OCI-M2 (cell line): ENCODE data around the gene SLC9A9.

Experiments used
- DNase-seq: peaks from one replicate; lab custom pipeline; 2025; ENCODE audit not compliant: unreplicated experiment; lab: John Stamatoyannopoulos, UW

SLC9A9 gene

DNA sequence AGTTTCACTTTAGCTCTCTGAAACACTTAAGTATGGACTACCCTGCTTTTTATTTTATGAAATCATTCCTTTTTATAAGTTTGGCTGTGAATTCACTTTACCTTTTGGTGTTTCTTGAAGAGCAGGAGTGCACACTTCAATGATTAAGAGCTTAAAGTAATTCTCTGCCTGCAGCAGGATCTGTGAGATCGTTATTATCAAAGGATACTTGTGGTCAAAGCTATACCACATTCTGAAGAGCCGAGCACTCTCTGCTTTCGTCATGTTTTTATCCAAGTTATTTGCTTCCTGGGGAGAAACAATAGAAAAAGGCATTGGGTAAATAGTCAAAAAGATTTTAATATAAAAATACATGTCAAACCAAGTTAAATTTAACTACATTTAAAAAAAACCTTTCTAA is 485.0 kb downstream of the SLC9A9 start:
- DNase-seq = no peak

- no peak for DNase-seq
Observed at GRCh38 chr3:143362115-143362991, 485.9 kb downstream of the SLC9A9 start.

DNA sequence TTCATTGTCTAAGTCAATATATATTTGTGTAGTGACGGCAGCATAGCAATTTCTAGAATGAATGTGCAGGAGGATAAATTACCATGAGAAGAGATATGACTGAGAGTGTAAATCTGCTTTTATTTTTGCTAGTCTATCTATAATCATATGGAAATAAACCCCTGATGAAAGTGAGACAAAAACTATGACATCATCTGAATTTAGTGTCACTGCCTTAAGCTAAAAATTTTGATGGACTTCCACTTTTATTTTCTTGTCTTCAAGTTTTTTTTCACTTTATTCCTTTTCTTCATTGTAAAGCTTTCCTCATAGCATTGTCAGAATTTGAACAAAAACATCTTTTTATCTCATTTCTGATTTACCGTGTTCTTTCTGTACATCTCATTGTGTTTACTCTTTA is 486.7 kb downstream of the SLC9A9 start:
- DNase-seq = no peak

DNA sequence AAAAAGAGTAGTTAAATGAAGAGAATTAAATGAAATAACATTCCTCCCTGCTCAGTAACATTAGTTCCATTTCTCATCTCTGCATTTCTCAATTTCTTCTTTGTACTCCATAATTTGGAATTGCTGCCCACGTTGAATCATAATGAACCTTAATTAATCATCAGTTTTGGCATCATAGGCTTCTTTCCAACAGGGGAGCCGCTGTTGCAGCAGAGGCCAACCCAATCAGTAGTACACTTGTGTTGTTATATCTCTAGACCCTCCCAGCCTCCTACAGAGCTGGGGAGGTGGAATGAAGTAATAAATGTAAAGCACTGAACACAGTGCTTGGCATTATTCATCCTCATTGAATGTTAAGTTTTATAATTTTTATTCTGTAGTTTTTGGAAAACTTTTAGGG is 488.0 kb downstream of the SLC9A9 start:
- no peak for DNase-seq

- no peak for DNase-seq
Observed at GRCh38 chr3:143358793-143359491, 489.3 kb downstream of the SLC9A9 start.

GRCh38 chr3:143358155-143358792 is 490.0 kb downstream of the SLC9A9 start:
- no peak for DNase-seq

DNA sequence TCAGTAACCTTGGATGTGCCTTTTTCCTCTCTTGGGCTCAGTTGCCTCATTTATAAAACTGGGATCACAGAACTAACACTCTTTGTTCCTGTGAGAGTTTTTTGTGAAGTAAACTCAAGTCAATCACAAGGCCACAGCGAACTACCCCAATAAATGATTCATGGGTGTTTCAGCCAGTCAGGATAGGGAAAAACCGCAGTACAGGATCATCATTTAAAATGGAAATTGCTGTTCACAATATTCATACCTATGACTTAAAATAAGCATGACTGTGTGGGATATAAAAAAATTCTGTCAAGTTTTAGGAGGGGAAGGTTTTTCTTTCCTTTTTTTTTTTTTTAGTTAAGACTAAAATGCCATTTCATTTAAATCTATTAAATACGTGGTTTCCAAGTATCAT is 490.6 kb downstream of the SLC9A9 start:
- DNase-seq = no peak

- DNase-seq = no peak
Observed at GRCh38 chr3:143356839-143357238, 491.4 kb downstream of the SLC9A9 start.

- no peak for DNase-seq
Observed at GRCh38 chr3:143354342-143354741, 493.9 kb downstream of the SLC9A9 start.

DNA sequence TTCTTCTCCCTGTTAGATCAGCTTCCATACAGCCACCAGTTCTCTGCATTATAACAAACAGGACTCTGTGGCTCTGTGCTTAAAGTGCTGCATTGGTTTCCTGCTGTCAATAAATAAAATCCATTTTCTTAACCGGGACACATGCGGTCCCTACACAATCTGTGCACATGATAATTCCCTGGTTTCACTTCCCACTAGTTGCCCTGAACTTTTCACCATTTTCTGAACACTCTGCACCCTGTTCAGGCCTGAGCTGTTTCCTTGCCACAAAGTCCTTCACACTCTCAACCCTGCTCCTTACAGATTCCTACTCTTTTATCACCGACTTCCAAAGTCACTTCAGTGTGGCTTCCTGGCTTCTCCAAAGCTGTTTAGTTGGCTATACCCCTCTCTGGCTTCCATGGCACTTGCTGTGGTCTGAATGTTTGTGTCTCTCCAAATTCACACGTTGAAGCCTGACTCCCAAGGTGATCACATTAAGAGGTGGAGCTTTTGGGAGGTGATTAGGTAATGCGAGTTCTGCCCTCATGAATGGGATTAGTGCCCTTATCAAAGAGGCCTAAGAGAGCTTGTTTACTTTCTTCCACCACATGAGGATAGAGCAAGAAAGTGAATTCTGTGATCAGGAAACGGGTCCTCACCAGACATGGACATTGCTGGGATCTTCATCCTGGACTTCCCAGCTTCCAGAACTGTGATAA is 495.3 kb downstream of the SLC9A9 start:
- DNase-seq = no peak

DNA sequence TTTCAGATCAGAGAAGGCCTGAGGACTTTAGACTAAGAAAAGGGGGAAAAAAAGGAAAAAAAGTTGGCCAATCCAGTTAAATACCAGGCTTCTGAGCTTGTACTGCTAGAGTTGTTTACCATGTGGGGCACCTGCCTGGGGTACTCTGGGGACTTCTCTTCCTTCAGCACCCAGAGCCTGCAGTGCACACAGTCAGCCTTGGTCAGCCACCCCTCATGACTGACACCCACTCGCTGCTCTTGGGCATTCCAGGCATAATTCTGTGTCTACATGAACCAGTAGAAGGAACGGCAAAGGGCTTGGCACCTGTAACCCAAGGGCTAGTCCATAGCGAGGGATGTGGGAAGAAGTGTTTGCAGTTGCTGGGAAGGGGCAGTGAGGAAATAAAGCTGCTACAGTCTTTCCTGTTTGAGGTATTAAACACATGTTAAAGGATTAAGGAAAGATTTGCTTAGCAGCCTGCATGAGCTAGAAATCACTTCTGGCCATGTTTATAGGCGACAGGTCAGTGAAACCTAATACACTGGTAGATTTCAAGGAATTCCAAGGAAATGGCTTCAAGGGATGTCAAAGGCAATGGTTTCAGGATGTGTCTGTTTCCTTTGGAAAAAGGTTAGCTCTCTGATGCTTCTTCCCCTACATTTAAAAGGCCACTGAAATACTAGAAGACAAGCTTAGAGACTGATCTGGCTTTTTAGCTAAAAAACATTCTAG is 496.2 kb downstream of the SLC9A9 start:
- DNase-seq = no peak

GRCh38 chr3:143351354-143351753 is 496.9 kb downstream of the SLC9A9 start:
- no peak for DNase-seq

DNA sequence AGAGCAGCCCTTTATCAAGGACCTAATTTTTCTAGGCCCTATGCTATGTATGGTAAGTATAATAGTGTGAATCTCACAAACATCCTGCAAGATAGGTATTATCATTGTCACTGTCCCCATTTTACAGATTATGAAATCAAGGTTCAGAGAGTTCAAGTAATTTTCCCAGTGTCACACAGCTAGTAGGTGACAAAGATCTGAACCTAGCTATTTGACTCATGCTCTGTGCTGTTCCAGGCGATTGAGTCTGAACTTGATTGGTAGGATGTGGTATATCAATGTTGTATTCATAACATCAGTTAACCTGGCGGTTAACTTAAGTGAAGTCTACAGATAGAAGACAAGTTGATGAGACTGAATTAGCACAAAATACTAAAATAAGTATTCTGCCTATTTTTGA is 498.8 kb downstream of the SLC9A9 start:
- DNase-seq = no peak

DNA sequence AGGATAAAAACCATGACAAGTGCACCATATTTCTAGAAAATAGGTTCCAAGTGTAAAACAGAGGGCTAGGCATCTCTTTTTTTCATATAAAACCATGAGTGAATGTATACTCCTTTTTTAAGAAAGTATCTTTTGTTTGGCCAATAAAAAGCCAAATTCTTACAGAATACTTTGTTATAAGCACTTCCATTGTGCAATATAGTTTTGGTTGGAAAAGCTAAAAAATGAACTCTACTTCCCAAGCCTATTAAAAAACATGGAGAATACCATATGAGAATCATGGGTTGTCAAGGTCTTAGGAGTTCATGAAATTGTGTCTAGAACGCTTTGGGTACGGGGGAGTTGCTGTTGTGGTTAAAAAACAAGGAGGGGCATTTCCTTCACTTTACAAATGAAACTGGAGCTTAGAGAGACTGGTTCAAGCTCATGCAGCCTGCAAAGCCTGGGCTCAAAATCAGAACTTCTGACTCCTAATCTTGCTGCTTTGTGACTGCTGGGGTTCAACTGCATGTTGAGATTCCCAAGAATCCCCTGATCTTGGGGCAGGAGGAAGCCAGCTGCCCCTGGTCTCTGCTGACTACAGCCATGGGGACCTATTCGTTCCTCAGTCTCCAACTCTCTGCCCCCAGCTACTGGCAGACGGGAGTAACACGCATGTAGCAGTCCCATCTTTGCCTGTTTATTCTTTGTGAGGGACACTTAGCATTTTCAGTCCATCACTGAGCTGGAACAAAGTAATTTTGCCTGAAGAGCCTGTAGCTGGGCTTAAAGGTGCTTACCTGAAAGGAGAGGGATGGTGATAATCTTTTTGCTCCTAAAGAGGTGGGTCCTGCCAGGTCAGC is 499.6 kb downstream of the SLC9A9 start:
- DNase-seq = no peak

- DNase-seq = no peak
Observed at GRCh38 chr3:143344516-143345165, 503.6 kb downstream of the SLC9A9 start.

DNA sequence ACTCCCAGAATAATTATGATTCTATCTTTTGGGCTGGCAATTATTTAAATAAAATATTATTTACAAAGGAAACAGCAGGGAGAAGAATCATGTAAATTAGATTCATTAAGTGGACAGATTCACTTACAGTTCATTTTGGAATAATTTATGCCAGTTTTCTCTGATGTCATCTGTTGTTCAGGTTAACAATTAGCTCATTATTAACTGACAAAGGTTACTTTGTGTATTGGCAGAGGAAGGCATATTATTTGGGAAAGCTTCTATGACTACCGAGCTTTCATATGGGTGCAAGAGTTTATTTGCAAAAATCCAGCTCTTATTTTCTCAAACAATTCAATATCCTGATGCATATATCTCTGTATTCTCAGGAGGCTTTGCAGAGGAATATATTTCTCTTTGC is 504.3 kb downstream of the SLC9A9 start:
- DNase-seq = no peak

GRCh38 chr3:143343031-143343430 is 505.2 kb downstream of the SLC9A9 start:
- no peak for DNase-seq

- DNase-seq = no peak
Observed at GRCh38 chr3:143339451-143339850, 508.8 kb downstream of the SLC9A9 start.

DNA sequence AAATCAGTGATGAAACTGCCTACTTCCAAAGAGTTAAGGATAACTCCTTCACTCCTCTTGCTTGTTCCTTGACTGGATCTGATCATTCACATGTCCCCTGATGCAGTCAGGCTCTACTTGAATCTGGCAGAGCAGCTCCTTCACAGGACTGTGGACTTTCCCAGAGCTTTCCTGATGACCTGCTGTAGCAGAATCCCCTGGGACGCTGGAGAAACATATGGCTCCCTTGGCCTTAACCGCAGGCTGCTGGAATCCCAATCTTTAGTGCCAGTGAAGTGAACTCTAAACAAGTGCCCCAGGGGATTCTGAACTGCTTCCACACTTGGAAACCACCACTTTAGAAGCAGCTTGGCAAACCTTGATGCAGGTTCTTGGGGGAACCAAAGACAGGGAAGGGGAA is 510.9 kb downstream of the SLC9A9 start:
- DNase-seq = no peak
